NCI-H2029 treated with DMSO at 0.1 percent for 48 hours (cell line): ENCODE data around the gene TRAF3IP1.

Source experiments
- DNase-seq: peaks from one replicate; lab custom pipeline; 2025; lab: John Stamatoyannopoulos, UW

The TRAF3IP1 gene

GRCh38 chr2:238409341-238410199 lies 89.3 kb downstream of the TRAF3IP1 start:
- no peak for DNase-seq

GRCh38 chr2:238412067-238412767 lies 91.9 kb downstream of the TRAF3IP1 start:
- no peak for DNase-seq

GRCh38 chr2:238413368-238413767 lies 93.0 kb downstream of the TRAF3IP1 start:
- no peak for DNase-seq

GRCh38 chr2:238415036-238415764 lies 94.9 kb downstream of the TRAF3IP1 start:
- no peak for DNase-seq

DNA sequence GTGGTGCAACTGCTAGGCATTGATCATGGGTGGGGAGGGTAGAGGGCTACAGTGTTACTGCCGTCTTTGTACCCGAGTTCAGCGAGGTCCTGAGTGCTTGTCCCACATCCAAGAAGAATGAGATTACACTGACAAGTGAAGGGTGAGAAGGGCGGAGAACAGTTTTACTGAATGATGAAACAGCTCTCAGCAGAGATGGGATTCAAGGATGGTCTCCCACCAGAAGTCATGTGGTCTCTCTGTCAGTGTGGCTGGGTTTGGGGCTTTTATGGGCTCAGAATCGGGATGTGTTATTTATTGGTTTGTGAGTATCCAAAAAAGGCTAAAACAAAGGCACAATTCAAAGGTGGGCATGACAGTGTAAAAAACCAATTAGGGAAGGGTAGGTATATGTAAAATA lies 95.6 kb downstream of the TRAF3IP1 start:
- no peak for DNase-seq

GRCh38 chr2:238418196-238418998 lies 98.1 kb downstream of the TRAF3IP1 start:
- peak; percentile 36 for DNase-seq

- DNase-seq: no peak
These were observed 98.8 kb downstream of the TRAF3IP1 start for GRCh38 chr2:238418999-238419546.

- no peak for DNase-seq
These were observed 100.1 kb downstream of the TRAF3IP1 start for GRCh38 chr2:238420442-238420841.

DNA sequence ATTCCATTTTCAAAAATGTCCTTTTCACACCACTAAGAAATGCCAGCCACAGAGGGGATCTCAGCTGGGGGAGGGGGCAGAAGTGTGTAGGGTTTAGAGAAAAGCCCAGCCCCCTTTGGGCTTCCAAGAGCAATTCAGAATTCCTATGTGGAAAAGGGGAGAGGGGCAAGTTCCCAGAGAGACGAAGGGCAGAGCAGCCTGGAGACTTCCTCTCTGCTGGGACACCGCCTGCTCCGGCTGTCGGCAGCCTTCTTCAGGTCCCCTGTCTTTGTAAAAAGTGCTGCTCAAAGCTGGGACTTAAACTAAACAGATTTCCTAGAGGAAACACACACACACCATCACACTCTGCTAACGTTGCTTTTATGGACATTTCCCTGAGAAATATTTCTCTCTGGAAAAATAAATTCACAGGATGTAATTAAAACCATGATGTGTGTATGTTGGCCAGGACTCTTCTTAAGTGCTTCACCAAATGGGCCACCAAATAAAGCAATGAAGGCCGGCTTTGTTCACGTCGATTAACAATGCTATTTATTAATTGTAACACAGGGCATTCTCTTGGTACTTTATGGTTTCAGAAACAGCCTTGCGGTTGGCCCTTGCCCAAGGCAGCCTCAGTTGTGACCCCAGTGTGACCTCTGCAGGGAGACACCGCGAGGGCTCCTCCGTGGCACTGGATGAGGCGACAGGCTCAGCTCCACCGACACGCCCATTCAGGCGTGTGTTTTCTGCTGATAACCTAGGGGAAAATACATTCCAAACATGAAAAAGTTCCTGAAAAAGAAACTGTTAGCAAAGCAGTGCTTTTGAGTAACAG lies 100.8 kb downstream of the TRAF3IP1 start:
- no peak for DNase-seq

DNA sequence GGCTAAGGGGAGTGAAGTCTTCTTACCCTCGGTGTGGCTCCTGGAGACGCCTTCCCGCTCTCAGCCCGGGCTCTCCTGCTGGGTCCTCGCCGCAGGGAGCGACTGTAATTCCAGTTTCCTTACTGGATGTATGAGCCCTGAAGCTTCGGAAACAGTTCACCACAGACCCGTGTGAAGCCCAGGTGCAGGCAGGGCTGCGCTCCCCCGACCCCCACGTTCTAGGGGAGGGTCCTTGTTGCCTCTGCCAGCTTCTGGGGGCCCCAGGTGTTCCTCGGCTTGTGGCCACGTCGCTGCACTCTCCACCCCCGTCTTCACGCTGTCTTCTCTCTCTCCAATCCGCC lies 101.3 kb downstream of the TRAF3IP1 start:
- no peak for DNase-seq

DNA sequence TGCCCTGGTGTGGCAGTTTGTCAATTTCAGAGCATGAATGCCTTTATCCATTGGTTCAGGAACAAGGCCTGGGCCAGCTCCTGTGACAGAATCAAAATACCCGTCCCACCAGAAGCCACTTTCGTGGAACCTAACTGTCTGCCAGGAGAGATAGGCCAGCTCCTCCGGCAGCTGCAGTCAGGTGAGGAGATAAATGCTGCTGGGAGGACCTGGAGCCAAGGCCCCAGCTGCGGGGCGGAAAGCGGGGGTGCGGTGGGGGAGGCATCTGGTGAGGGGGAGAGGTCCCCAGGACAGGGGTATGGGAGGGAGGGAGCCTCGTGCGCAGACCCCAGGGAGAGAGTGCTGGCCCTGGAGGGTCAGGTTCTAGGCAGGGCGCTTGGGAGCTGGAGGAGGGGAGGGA lies 102.0 kb downstream of the TRAF3IP1 start:
- DNase-seq: no peak

DNA sequence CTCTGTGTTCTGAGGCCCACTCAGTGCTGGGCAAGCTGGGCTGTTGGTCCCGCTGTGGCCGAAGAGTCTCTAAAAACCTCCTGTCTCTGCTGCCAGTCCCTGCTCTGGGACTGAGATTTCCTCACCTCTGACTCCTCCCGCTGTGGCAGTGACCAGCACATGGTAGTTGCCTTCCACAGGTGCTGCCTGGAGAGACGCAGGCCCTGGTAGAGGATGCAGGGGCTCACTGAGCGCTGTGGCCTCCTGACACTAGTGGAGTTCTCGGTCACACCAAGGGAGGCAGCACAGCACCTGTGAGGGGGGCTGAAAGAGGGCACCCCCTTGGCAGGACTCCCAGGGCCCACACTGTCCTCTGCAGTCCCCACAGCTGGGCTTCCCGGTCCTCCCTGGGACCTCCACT lies 102.6 kb downstream of the TRAF3IP1 start:
- DNase-seq: no peak

DNA sequence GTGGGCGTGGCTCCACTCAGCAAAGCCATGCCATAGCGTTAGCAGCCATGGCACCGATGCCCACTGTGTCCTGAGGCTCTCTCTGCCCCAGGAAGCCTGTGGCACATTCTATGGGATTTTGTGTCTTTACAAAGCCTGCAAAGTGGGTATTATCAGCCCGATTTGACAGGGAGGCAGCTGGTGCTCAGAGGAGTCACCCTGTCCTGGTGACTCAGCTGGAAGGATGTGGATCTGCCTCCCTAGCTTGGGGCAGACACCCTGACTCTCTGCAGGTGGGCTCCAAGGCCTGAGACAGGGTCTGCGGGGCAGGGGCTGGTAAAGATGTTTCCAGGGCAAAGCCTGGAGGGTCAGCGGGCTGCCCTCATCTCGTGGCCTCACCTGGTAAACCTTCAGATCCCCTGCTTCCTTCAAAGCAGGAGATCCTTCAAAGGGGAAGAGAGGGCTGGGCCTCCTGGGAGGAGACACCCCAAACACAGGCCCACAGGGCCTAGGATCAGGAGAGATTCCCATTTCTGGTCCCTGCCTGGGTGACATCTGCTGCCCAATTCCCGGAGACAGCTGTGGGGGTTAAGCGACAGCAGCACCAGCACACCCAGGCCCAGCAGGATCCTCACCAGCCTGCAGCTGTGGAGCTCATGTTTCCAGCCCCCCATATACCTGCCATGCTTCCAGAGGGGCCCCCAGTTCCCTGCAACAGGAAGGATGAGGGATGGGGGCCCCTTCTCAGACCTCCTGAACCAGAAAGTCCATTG lies 103.4 kb downstream of the TRAF3IP1 start:
- no peak for DNase-seq

DNA sequence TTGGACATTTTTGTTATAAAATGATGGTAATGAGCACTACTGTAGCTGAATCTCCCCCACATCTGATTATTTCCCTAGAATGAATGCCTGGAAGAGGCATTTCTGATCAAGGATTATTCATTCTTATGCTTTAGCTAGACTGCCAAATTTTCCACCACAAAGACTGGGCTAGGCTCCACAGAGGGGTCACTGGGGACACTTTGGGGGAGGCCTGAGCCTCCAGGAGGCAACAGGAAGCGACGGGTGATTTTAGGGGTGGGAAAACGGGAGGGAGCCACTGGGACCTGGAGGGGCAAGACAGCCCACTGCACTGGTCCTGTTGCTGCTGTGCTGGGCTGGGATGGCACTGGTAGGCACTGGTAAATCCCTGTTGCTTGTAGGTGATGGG lies 104.0 kb downstream of the TRAF3IP1 start:
- no peak for DNase-seq

DNA sequence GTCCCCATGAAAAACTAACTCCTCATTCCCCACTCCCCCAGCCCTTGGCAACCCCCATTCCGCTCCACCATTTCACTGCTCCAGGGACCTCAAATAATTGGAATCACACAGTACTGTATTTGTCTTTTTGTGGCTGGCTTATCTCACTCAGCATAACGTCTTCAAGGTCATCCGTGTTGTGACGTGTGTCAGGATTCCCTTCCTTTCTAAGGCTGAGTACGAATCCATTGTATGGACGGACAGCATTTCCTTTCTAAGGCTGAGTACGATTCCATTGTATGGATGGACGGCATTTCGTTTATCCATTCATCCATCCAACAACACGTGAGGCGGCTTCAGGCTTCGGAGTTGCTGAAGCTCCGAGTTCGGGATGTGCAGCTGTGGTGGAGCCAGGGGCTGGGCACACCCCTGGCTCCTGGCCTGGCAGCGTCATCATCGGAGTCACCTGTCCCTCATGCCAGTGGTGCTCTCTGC lies 105.2 kb downstream of the TRAF3IP1 start:
- no peak for DNase-seq

GRCh38 chr2:238425979-238426567 lies 105.8 kb downstream of the TRAF3IP1 start:
- DNase-seq: no peak

GRCh38 chr2:238426568-238427434 lies 106.5 kb downstream of the TRAF3IP1 start, which contains the start of gene ASB1:
Gene ASB1, plus strand, starts transcription at chr2:238426927. Its CDS starts 144 bp downstream, at chr2:238427071.
- DNase-seq: no peak

GRCh38 chr2:238427435-238428162 lies 107.3 kb downstream of the TRAF3IP1 start:
- no peak for DNase-seq
